Measurements from ENCODE around the gene MAP3K7. TPM values are rescaled to one million over a fixed set of nuclear protein-coding genes. Genes with fewer than 3 reads are reported as not detected.

MAP3K7 gene
- total and polyA plus RNA-seq, 2 donors from 2014 or later = 14.8 to 25.7 TPM

DNA sequence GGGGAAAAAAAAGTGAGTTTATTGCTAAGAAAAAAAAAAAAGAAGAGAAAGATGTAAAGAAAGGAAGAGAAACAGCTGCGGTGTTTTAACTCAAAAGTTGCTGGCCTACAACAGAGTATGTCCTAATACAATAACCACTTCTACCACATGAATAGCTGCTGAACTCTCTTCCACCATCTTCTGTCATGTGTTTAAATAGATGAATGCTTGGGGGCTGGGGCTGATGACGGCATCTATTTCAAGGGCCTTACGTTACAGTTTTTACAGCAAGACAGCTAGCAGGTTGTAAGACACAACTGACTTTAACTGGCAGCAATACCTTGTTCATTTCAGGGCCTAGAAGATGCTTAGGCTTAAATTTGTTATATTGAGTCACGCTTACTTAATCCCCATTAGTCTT, 50.4 kb downstream of the MAP3K7 start:
- H3K9ac ChIP-seq (ENCODE audit: low read length in 3 of 3) = no peak overlapping the region
- intact Hi-C loops (cut with DNase I) = no loop called here
- no peaks in the 10 kb centered on the region for H3K4me1 ChIP-seq (ENCODE audit: control insufficient read depth in 2 of 3, insufficient read depth in 2 of 3, low read depth in 1 of 3, low read length in 3 of 3)
- H3K27ac ChIP-seq (ENCODE audit: low read depth in 2 of 2, low read length in 2 of 2) = no peak overlapping the region
- TF ChIP-seq, protein P1, sequence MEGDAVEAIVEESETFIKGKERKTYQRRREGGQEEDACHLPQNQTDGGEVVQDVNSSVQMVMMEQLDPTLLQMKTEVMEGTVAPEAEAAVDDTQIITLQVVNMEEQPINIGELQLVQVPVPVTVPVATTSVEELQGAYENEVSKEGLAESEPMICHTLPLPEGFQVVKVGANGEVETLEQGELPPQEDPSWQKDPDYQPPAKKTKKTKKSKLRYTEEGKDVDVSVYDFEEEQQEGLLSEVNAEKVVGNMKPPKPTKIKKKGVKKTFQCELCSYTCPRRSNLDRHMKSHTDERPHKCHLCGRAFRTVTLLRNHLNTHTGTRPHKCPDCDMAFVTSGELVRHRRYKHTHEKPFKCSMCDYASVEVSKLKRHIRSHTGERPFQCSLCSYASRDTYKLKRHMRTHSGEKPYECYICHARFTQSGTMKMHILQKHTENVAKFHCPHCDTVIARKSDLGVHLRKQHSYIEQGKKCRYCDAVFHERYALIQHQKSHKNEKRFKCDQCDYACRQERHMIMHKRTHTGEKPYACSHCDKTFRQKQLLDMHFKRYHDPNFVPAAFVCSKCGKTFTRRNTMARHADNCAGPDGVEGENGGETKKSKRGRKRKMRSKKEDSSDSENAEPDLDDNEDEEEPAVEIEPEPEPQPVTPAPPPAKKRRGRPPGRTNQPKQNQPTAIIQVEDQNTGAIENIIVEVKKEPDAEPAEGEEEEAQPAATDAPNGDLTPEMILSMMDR (IDR thresholded peaks at IDR 0.05; ENCODE audit: borderline replicate concordance, extremely low read depth, insufficient read depth) = no peak
- H3K9me3 ChIP-seq (ENCODE audit: control insufficient read depth in 2 of 3, insufficient read depth in 1 of 3, low read length in 3 of 3) = no peaks in the 10 kb centered on the region
- no peak for FAIRE-seq
- DNase-seq = no peak
- H3K36me3 ChIP-seq (ENCODE audit: control insufficient read depth in 2 of 3, insufficient read depth in 3 of 3, low read length in 3 of 3) = peaks cover 0 to 16% (median 6%) of the 10 kb centered on the region in 3 donors
- no peaks in the 10 kb centered on the region for H3K27me3 ChIP-seq (ENCODE audit: control insufficient read depth, insufficient read depth, low read length)
- H3K4me3 ChIP-seq (ENCODE audit: low read length in 3 of 3) = no peak overlapping the region

DNA sequence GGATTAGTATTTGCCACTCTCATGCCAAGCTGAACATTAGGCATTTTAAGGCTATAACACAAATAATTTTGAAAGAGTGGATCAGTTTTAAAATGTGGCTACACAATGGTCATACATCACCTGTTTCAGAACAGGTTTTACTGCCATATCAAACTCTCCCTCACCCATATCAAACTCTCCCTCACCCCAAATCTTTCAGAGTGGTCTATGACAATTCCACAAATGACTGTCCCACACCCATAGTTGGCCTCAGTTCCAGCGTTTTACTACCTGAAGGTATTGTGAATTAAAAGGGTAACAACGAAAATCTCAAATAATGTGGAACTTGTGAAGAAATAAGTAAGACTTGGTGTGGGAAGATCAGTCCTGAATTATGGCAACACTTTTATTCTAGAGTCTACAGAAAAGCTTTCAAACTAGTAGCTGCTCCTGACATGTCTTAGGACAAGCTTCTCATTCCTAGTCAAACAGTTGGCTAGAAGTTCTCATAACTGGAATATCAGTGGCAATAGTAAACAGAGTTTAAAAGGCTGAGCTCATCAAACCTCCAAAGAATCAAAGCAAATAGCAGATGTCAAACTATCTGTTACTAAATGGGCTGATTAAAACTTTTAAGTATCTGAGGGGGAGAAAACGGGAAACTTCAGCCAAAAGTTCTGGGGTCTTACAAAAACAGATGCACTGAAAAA, 52.4 kb downstream of the MAP3K7 start:
- H3K36me3 ChIP-seq (ENCODE audit: control insufficient read depth in 2 of 3, insufficient read depth in 3 of 3, low read length in 3 of 3) = peaks cover 0 to 16% (median 6%) of the 10 kb centered on the region in 3 donors
- no peak for FAIRE-seq
- TF ChIP-seq, protein P1 (IDR thresholded peaks at IDR 0.05; ENCODE audit: borderline replicate concordance, extremely low read depth, insufficient read depth) = no peak

DNA sequence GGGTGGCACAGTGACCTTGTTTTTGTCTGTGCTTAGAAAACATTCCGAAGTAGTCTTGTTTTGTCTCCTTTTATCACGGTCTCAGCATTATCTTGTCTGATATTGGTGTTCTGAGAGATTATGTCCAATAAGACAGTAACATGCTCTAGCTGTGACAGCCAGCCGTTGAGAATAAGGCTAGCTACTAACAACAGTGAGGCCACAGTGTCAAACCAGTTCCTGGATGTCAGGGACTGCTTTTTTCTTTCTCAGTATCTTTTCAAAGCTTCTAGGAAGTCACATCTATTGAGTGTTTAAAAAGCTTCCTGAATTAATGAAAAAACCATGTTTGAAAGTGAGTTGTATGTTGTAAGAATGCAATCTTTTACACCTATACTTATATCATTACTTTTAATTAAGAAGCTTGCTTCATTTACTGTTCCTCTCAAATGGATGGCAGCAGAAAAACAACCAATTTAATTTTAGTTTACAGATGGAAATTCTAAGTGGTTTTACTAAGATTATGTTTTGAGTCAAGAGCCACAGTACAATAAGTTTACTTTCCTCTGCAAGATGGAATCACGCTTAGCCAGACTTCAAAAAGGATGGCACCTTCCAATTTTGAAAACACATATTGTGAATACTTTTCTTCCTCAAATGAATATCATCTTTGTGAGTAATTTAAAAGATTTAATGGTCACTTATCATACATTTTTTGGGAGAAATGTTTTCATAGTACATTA, 53.1 kb downstream of the MAP3K7 start:
- Histone ChIP-seq H3K4me1 (ENCODE audit: control insufficient read depth in 2 of 3, insufficient read depth in 2 of 3, low read depth in 1 of 3, low read length in 3 of 3) (no peaks in the 10 kb centered on the region), H3K27me3 (ENCODE audit: control insufficient read depth, insufficient read depth, low read length) (no peaks in the 10 kb centered on the region), H3K9ac (ENCODE audit: low read length in 3 of 3) (no peak overlapping the region), H3K9me3 (ENCODE audit: control insufficient read depth in 2 of 3, insufficient read depth in 1 of 3, low read length in 3 of 3) (no peaks in the 10 kb centered on the region), H3K27ac (ENCODE audit: low read depth in 2 of 2, low read length in 2 of 2) (no peak overlapping the region), H3K36me3 (ENCODE audit: control insufficient read depth in 2 of 3, insufficient read depth in 3 of 3, low read length in 3 of 3) (peaks cover 0 to 16% (median 6%) of the 10 kb centered on the region in 3 donors), H3K4me3 (ENCODE audit: low read length in 3 of 3) (no peak overlapping the region)
- TF ChIP-seq, protein P1 (IDR thresholded peaks at IDR 0.05; ENCODE audit: borderline replicate concordance, extremely low read depth, insufficient read depth) = no peak
- intact Hi-C loops (cut with DNase I) = no loop called here
- no peak for DNase-seq
- no peak for FAIRE-seq

More for the DNA sequence above, 52.4 kb downstream of the MAP3K7 start:
- Histone ChIP-seq H3K4me3 (ENCODE audit: low read length in 3 of 3) (no peak overlapping the region), H3K9ac (ENCODE audit: low read length in 3 of 3) (no peak overlapping the region), H3K4me1 (ENCODE audit: control insufficient read depth in 2 of 3, insufficient read depth in 2 of 3, low read depth in 1 of 3, low read length in 3 of 3) (no peaks in the 10 kb centered on the region), H3K9me3 (ENCODE audit: control insufficient read depth in 2 of 3, insufficient read depth in 1 of 3, low read length in 3 of 3) (no peaks in the 10 kb centered on the region), H3K27me3 (ENCODE audit: control insufficient read depth, insufficient read depth, low read length) (no peaks in the 10 kb centered on the region), H3K27ac (ENCODE audit: low read depth in 2 of 2, low read length in 2 of 2) (no peak overlapping the region)
- no peak for DNase-seq
- intact Hi-C loops (cut with DNase I) = no loop called here

Measured in kidney (tissue), 14 donors.